Measurements from ENCODE around the gene ZNF414. TPM values are rescaled to one million over a fixed set of nuclear protein-coding genes. Genes with fewer than 3 reads are reported as not detected.

ZNF414 gene
- 19.9 TPM for total RNA-seq

GRCh38 chr19:8513687-8514504 is at the start of gene ZNF414:
ZNF414 (minus strand) TSS chr19:8514167; CDS start chr19:8514046, 121 bp downstream.

Other genes with a start within 250 kb of the ZNF414 start
- gene CD320, start 205.8 kb downstream of the ZNF414 start, total RNA-seq, result 34.3 TPM
- 11.7 TPM for gene NDUFA7, start 192.8 kb downstream of the ZNF414 start, total RNA-seq
- gene RPS28, start 192.7 kb downstream of the ZNF414 start, total RNA-seq, result 165 TPM
- gene KANK3, start 170.9 kb downstream of the ZNF414 start, total RNA-seq, result 10.6 TPM
- gene ANGPTL4, start 150.0 kb downstream of the ZNF414 start, total RNA-seq, result 2.4 TPM
- gene RAB11B, start 123.8 kb downstream of the ZNF414 start, total RNA-seq, result 112 TPM
- 47.7 TPM for gene MARCHF2, start 100.9 kb downstream of the ZNF414 start, total RNA-seq
- 130 TPM for gene HNRNPM, start 69.2 kb downstream of the ZNF414 start, total RNA-seq
- gene PRAM1, start 11.5 kb downstream of the ZNF414 start, total RNA-seq, result 0.66 TPM
- gene MYO1F, start 63.3 kb upstream of the ZNF414 start, total RNA-seq, result 6.7 TPM
- 109 TPM for gene ADAMTS10, start 96.5 kb upstream of the ZNF414 start, total RNA-seq
- gene NFILZ, start 116.5 kb upstream of the ZNF414 start, total RNA-seq, result not detected
- gene ACTL9, start 184.6 kb upstream of the ZNF414 start, total RNA-seq, result not detected
- not detected for gene OR2Z1, start 207.5 kb upstream of the ZNF414 start, total RNA-seq